Activated CD4-positive, alpha-beta T cell treated with anti-CD3 and anti-CD28 coated beads, Interleukin-2, amount 50 U/mL, for 4 hours (primary cell): ENCODE measurements around the gene XRCC6.
"Not testable (repeated sequence)": the region's sequence is repeated elsewhere in the genome, so short reads cannot be mapped to it uniquely, and the experiment has no call there.

Source experiments
- DNase-seq, 2 experiments: peaks; one replicate each; pipeline ENCODE4 v3.0.0-alpha.2; 2020

Gene XRCC6

DNA sequence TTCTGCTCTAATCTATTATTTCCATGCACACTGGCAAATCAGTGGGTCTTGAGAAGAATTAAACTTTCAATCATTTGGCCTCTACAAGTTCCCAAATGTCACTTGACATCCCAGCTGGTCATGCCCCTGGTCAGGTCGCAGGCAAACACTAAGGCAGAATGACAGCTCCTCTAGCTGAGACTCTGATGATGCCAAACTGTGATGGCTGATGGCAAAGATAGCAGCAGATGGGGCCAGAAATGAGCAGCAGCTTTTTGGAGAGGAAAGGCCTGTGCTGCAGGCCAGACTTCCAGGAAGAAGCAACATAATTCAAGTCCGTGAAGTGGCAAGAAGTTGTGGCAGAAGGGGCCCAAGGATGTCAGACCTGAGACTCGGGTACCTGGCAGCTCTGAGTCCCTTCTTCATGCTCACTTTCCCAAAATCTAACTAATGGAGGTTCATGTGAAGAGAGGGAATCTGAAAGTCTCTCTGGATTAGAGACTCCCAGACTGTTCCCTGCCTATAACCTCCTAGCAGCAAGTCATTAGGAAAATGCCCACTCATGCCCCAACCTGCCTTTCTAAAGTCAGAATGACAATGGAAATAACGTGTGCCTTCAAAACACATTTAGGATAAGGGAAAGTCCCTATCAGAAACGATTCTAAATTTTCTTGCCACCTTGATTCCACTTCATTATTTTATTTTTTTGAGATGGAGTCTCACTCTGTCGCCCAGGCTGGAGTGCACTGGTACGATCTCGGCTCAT is 22.0 kb upstream of the XRCC6 start:
- DNase-seq = no peak

DNA sequence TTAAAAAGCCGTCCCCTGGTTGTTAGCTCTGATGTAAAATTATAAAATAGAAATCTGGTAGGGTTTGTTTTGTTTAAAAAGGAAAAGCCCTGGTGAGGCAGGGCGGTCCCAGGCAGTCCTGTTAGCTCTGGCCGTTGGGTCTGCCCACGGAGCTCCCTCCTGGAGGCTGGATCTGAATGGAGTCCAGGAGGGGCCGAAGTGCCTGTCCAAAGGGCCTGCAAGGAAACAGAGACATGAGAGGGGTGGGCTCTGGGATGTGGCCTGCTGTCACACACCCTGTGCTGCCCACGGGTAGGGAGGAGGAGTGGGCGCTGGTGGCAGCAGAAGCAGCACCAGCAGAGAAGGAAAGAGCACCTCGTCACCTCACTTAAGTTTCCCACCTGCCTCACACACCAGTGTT is 20.1 kb upstream of the XRCC6 start:
- no peak for DNase-seq

DNA sequence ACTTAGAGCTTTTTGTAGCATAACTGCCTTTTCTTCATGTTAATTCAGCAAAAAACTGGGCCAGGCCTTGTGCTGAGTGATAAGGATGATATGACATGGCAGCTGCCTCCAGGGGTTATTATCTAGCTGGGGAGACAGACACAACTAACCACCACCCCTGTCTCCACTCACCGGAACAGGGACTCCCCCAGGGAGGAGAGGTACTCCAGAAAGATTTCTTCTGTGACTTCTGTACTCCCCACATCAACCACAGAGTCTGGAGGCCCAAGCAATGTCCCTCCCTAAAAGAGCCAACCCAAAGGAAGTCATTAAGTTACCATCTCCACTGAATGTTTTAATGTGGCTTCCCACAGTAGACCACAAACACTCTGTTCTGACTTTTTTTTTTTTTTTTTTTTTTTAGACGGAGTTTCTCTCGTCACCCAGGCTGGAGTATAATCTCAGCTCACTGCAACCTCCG is 17.2 kb upstream of the XRCC6 start:
- DNase-seq = peak in 1 of 2 experiments; percentile 26

DNA sequence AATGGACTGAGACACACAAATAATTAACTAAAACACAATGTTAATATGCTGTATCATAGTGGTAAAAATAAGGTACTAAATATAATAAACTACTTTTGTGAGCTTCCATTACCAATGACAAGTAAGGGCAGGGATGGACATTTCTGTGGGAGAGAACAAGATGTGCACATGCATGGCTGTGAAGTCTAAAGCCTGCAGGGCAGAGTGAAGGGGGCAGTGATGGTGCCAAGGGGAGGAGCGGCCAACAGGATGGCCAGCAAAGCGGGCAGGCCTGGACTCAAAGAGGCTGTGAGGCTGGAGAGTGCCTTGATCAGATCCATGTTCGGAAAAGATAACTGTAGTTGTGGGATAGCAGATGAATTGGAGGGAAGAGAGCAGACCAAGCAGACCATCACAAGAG is 12.7 kb upstream of the XRCC6 start:
- DNase-seq = no peak

DNA sequence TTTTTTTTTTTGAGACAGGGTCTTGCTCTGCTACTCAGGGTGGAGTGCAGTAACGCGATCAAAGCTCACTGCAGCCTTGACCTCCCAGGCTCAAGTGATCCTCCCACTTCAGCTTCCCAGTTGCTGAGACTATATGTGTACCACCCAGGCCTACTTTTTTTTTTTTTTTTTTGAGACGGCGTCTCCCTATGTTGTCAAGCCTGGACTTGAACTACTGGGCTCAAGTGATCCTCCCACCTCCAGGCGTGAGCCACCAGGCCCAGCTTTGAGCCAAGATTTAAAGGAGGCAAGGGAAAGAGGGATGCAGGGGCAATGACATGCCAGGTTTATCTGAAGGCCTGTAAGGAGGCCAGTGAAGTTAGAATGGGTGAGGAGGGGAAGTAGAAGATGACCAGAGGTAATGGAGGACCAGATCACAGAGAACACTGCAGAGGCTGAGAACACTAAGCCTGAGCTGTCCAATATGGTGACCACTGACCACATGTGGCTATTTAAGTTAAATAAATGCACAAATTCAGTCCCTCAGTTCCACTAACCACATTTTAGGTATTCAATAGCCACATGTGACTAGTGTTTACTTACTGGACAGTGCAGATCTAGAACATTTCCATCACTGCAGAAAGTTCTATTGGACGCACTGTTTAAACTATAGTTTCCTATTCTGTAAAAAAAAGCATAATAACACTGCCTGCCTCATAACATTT is 8.3 kb upstream of the XRCC6 start:
- DNase-seq = no peak

DNA sequence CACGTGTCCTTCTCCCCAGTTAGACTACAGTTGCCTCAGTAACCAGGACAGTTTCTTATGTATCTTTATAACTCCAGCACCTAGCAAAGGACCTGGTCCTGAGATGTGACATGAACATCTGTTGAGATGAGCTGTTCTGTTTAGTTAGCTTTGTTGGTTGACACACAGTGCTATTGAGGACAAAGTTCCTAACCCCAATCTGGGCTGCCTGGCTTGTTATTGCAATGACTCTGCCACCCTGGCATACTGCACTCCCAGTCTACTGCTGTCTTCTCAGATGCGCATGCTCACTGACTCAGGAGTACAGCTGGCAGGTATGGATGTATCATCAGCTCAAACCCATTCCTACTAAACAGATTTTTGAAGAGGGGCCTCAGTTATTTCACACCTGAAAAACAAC is 7.6 kb upstream of the XRCC6 start:
- DNase-seq = no peak

DNA sequence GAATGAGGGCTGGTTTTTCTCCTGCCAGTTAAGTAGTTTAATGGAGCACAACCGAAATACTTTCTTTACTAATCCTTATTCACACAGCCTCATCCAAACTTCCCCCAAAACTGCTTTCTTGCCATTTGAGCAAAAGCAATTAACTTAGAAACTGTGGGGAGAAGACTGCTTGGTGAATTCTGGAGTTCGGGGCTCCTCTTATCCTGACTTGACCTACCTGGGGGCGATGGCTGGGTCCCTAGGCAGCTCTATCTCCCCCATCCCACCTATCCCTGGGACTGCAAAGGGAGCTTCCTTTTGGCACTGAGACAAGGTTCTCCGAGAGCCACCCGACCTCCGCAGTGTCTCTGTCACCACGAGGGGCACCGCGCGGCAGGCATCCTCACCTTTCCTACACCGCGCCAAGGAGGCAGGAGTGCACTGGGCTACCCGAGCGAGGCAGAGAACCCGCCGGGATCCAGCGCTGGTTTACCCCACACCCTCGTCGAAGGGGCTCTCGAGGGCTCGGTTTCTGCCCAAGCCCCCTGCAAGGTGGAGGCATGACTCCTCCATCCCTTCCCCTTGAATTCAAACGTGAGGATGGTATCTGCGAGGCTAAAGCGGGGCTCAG is 1.0 kb upstream of the XRCC6 start:
- DNase-seq = peak; percentile 43 to 47

DNA sequence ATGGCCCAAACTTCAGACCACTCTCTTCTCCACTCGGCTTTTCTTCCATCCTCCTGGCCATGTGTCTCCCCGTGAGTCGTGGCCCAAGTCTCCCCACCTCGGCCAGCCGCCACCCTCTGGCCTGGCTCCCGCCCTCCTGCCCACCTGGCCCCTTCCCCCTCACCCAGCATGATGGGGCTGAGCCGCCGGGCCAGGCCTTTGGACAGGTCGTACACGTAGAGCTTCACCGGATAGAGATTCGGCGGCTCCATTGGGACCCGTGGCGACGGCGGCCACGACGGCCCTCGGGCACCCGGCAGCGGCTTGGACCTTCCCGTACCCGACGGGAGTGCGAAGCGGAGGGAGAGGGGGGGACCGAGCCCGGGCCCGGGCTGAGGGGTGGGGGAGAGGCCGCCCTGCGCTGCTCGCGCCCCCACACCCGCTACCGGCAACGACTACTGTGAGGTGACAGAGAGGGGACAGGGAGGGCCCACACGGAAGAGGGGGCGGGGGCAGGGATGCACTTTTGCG is 451 bp upstream of the XRCC6 start, which contains the start of gene DESI1:
DESI1 (minus strand) TSS at position 455 of the 510 bp plus-strand sequence; CDS start at position 251, 204 bp downstream.
- DNase-seq = no peak

DNA sequence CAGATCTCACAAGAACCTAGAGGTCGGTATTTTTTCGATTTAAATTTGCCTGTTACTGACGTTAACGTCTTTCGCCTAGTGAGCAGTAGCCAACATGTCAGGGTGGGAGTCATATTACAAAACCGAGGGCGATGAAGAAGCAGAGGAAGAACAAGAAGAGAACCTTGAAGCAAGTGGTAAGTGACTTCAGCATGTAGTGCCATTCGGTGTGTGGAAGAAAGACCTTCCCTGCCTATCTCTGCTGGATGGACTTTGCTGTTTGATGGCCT is 750 bp downstream of the XRCC6 start:
- no peak for DNase-seq

DNA sequence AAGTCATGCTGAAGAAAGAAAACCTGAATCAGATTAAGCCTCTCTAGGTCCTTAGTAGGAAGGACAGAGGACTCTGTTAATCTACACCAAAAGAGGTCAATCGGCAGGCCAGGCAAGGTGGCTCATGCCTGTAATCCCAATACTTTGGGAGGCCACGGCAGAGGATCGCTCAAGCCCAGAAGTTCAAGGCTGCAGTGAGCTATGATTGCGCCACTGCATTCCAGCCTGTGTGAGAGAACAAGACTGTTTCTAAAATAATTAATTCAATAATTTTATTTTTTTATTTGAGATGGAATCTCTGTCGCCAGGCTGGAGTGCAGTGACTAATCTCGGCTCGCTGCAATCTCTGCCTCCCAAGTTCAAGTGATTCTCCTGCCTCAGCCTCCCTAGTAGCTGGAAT is 4.5 kb downstream of the XRCC6 start:
- no peak for DNase-seq

DNA sequence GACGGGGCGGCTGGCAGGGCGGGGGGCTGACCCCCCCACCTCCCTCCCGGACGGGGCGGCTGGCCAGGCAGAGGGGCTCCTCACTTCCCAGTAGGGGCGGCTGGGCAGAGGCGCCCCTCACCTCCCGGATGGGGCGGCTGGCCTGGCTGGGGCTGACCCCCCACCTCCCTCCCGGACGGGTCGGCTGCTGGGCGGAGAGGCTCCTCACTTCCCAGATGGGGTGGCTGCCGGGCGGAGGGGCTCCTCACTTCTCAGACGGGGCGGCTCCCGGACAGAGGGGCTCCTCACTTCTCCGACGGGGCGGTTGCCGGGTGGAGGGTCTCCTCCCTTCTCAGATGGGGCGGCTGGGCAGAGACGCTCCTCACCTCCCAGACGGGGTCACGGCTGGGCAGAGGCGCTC is 10.0 kb downstream of the XRCC6 start:
- DNase-seq = not testable (repeated sequence)

DNA sequence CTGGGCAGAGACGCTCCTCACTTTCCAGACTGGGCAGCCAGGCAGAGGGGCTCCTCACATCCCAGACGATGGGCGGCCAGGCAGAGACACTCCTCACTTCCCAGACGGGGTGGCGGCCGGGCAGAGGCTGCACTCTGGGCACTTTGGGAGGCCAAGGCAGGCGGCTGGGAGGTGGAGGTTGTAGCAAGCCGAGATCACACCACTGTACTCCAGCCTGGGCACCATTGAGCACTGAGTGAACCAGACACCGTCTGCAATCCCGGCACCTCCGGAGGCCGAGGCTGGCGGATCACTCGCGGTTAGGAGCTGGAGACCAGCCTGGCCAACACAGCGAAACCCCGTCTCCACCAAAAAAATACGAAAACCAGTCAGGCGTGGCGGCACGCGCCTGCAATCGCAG is 10.5 kb downstream of the XRCC6 start:
- DNase-seq = not testable (repeated sequence)

DNA sequence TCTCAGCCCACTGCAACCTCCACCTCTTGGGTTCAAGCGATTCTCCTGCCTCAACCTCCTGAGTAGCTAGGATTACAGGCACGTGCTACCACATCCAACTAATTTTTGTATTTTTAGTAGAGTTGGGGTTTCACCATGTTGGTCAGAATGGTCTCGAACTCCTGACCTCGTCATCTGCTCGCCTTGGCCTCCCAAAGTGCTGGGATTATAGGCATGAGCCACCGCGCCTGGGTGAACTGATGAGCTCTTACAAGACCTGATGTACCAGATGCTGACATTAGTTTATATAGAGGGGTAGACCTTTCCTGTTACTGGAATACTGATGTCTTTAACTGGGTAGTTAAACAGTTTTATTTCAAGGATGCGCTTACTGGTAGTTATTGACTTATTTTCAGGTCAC is 13.5 kb downstream of the XRCC6 start:
- not testable (repeated sequence) for DNase-seq

DNA sequence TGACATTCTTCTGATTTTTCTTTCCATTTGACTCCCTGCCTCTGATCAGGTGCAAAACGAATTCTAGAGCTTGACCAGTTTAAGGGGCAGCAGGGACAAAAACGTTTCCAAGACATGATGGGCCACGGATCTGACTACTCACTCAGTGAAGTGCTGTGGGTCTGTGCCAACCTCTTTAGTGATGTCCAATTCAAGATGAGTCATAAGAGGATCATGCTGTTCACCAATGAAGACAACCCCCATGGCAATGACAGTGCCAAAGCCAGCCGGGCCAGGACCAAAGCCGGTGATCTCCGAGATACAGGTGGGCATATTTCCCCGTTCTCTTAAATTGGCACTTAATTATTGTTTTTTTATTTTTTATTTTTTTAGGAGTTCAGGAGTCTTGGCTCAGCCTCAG is 15.4 kb downstream of the XRCC6 start:
- no peak for DNase-seq

DNA sequence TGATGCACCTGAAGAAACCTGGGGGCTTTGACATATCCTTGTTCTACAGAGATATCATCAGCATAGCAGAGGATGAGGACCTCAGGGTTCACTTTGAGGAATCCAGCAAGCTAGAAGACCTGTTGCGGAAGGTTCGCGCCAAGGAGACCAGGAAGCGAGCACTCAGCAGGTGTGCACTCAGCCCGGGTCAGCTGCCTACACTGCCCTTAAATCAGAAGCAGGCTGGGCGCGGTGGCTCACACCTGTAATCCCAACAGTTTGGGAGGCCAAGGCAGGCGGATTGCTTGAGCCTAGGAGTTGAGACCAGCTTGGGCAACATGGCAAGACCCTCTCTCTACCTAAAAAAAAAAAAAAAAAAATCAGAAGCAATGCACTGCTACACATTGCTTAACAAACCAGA is 16.5 kb downstream of the XRCC6 start:
- DNase-seq = not testable (repeated sequence)

DNA sequence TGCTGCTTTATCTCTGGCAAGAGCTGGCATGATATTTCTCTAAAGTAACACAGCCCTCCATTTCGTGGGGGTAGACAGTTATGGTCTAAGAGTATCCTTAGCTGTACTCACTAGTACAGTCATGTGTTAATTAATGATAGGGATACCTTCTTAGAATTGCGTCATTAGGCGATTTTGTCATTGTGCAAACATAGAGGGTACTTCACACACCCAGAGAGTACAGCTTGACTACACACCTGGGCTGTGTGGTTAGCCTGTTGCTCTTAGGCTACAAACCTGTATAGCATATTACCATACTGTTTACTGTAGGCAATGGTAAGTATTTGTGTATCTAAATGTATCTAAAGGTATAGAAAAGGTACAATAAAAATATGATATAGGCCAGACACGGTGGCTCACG is 17.0 kb downstream of the XRCC6 start:
- no peak for DNase-seq

DNA sequence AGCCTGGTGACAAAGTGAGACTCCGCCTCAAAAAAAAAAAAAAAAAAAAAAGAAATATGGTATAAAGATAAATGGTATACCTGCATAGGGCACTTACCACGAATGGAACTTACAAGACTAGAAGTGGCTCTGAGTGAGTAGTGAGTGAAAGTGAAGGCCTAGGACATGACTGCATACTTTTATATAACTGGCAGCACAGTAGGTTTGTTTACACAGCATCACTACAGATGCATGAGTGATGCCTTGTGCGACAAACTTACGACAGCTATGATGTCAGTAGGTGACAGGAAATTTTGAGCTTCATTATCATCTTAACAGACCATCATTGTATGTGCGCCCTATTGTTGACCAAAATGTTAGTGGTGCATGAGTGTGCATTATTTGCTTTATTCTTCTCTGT is 17.7 kb downstream of the XRCC6 start:
- no peak for DNase-seq

DNA sequence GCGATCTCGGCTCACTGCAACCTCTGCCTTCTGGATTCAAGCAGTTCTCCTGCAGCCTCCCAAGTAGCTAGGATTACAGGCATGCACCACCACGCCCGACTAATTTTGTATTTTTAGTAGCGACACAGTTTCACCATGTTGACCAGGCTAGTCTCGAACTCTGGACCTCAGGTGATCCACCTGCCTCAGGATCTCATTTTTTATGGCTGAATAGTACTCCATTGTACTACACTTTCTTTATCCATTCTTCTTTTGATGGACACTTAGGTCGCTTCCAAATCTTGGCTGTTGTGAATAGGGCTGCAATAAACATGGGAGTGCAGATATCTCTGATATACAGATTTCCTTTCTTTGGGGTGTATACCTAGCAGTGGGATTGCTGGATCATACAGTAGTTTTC is 20.8 kb downstream of the XRCC6 start:
- DNase-seq = no peak

DNA sequence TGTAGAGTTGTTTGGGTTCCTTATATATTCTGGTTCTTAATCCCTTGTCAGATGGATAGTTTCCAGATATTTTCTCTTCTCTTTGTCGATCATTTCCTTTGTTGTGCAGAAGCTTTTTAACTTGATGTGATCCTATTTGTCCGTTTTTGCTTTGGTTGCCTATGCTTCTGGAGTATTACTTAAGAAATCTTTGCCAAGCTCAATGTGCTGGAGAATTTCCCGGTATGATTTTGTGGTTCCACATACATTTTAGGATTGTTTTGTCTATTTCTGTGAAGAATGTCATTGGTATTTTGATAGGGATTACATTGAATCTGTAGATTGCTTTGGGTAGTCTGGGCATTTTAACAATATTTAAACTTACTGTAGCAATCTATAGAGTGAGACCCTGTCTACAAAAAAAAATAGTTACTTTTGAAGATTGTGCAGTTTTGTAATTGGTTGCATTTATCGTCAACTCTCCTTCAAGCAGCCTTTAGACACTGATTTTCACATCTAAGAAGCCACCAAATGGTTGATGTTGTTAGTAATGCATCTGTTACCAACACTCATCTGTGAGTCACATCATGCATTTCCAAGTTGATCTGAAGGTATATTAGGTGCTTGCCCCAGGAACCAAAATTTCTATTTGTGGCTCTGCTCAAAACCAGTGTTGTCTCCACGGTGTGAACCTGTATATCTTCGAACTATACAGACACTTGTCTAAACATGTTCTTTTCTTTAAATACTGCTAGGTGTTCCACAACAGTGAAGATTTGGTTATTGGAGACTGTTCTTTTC is 21.4 kb downstream of the XRCC6 start:
- DNase-seq = no peak

DNA sequence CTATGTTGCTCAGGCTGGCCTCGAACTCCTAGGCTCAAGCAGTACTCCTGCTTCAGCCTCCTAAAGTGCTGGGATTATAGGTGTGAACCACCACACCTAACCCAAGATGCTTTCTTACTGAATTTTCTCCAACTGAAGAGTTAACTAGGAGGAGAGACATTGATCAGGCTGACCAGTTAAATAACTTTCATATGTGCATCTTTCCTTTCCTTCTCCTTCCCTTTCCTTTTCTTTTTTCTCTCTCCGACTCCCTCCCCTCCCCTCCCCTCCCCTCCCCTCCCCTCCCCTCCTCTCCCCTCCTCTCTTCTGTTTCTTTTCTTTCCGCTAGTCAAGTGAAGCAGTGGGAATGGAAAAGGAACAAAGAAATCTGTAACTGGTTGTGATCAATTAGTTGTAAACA is 26.7 kb downstream of the XRCC6 start:
- no peak for DNase-seq

DNA sequence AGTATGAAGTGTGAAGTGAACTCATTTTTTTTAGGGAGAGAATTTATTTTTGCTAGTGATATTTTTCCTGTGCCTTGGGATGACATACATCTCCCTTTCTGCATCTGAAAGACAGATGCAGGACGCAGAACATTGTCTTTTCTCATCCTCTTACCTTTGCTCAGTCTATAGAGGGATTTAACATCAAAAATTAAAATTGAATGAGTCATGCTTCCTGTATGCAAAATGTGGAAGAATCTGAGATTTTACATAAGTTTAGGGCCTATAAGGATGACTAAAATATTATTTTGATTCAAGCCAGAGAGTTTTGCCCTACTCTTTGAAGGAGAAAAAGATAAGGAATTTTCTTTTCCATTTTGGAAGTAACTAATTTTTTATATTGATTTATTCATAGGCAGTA is 27.3 kb downstream of the XRCC6 start:
- no peak for DNase-seq

DNA sequence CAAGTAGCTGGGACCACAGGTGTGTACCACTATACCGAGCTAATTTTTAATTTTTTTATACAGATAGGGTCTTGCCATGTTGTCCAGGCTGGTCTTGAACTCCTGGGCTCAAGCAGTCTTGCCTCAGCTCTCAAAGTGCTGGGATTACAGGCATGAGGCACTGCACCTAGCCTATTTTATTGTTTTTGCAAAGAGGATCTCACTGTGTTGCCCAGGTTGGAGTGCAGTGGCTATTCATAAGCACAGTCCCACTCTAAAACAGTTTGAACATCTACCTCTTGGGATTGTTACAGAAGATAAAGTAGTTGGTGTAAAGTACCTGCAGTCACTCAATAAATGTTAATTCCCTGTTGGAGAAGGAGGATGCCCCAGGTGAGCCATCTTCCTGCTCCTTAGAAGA is 29.1 kb downstream of the XRCC6 start:
- DNase-seq = no peak

DNA sequence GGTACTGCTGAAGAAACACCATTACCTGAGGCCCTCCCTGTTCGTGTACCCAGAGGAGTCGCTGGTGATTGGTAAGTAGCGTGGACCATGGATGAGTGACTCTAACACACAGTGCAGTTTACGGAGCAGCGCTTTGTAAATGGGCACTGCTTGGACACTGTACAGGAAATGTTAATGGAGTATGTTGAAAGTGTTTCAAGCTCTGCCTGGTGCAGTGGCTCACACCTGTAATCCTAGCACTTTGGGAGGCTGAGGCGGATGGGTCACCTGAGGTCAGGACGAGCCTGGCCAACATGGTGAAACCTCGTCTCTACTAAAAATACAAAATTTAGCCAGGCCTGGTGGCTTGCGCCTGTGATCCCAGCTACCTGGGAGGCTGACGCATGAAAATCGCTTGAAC is 29.7 kb downstream of the XRCC6 start:
- DNase-seq = no peak
